Nephron progenitor cell (in vitro differentiated cells): ENCODE measurements around the gene CFDP1.

Experiments
- DNase-seq: peaks from one replicate; pipeline ENCODE4 v3.0.0; 2021
- H3K27ac Mint-ChIP-seq: 2 replicates; pipeline ENCODE4 v1.8.0; 2021; ENCODE audit warnings: mild to moderate bottlenecking, moderate library complexity, mixed read lengths
- H3K27me3 Mint-ChIP-seq: 2 replicates; pipeline ENCODE4 v1.8.0; 2021; ENCODE audit warnings: mild to moderate bottlenecking, low read depth, mixed read lengths; ENCODE audit not compliant: poor library complexity
- H3K36me3 Mint-ChIP-seq: 2 replicates; pipeline ENCODE4 v1.8.0; 2021; ENCODE audit warnings: low read depth, mixed read lengths
- H3K4me1 Mint-ChIP-seq: 2 replicates; pipeline ENCODE4 v1.8.0; 2021; ENCODE audit warnings: mixed read lengths
- H3K4me3 Mint-ChIP-seq: 2 replicates; pipeline ENCODE4 v1.8.0; 2021; ENCODE audit warnings: mild to moderate bottlenecking, moderate library complexity, mixed read lengths
- H3K9me3 Mint-ChIP-seq: 2 replicates; pipeline ENCODE4 v1.8.0; 2021; ENCODE audit warnings: mild to moderate bottlenecking, moderate library complexity, mixed read lengths
- CTCF ChIP-seq: fragments of 200-600 bp; sonication (generic); IDR thresholded peaks from 2 replicates; pipeline ENCODE4 v1.5.0; 2021; ENCODE audit warnings: antibody characterized with exemption

CFDP1 gene

GRCh38 chr16:75377729-75378386, 55.4 kb downstream of the CFDP1 start:
- Mint-ChIP-seq H3K4me1 (peaks cover 38% of the 10 kb centered on the region), H3K4me3 (no peak overlapping the region), H3K36me3 (peaks cover 6% of the 10 kb centered on the region), H3K27me3 (no peaks in the 10 kb centered on the region), H3K27ac (peak overlapping the region; percentile 84), H3K9me3 (no peaks in the 10 kb centered on the region)
- TF ChIP-seq CTCF, result no peak
- peak; percentile 7 for DNase-seq

GRCh38 chr16:75376475-75377161, 56.7 kb downstream of the CFDP1 start:
- Mint-ChIP-seq H3K27ac (peak overlapping the region; percentile 84), H3K9me3 (no peaks in the 10 kb centered on the region), H3K4me1 (peaks cover 46% of the 10 kb centered on the region), H3K27me3 (no peaks in the 10 kb centered on the region), H3K4me3 (no peak overlapping the region), H3K36me3 (peaks cover 6% of the 10 kb centered on the region)
- DNase-seq, result no peak
- TF ChIP-seq CTCF, result no peak

- no peak overlapping the region for H3K27ac Mint-ChIP-seq
- peaks cover 46% of the 10 kb centered on the region for H3K4me1 Mint-ChIP-seq
- no peak overlapping the region for H3K4me3 Mint-ChIP-seq
- TF ChIP-seq CTCF, result no peak
- DNase-seq, result no peak
- peaks cover 11% of the 10 kb centered on the region for H3K36me3 Mint-ChIP-seq
- H3K9me3 Mint-ChIP-seq, result no peaks in the 10 kb centered on the region
- no peaks in the 10 kb centered on the region for H3K27me3 Mint-ChIP-seq
Observed at GRCh38 chr16:75374388-75374787, 58.9 kb downstream of the CFDP1 start.

GRCh38 chr16:75372236-75372856, 61.0 kb downstream of the CFDP1 start:
- no peak for TF ChIP-seq CTCF
- Mint-ChIP-seq H3K4me3 (no peak overlapping the region), H3K36me3 (peaks cover 23% of the 10 kb centered on the region), H3K4me1 (peaks cover 32% of the 10 kb centered on the region), H3K27ac (no peak overlapping the region), H3K9me3 (no peaks in the 10 kb centered on the region), H3K27me3 (no peaks in the 10 kb centered on the region)
- no peak for DNase-seq

- Mint-ChIP-seq H3K36me3 (peaks cover 33% of the 10 kb centered on the region), H3K4me3 (no peak overlapping the region), H3K27me3 (no peaks in the 10 kb centered on the region), H3K27ac (no peak overlapping the region), H3K9me3 (no peaks in the 10 kb centered on the region), H3K4me1 (peaks cover 20% of the 10 kb centered on the region)
- TF ChIP-seq CTCF, result no peak
- no peak for DNase-seq
Observed at GRCh38 chr16:75371171-75371570, 62.1 kb downstream of the CFDP1 start.
